ENCODE measurements around the gene ADAMTS2. TPM values are rescaled to one million over a fixed set of nuclear protein-coding genes. Genes with fewer than 3 reads are reported as not detected.

The ADAMTS2 gene
- total and polyA plus RNA-seq, 2 experiments from 2014 or later = 62.0 to 132 TPM

DNA sequence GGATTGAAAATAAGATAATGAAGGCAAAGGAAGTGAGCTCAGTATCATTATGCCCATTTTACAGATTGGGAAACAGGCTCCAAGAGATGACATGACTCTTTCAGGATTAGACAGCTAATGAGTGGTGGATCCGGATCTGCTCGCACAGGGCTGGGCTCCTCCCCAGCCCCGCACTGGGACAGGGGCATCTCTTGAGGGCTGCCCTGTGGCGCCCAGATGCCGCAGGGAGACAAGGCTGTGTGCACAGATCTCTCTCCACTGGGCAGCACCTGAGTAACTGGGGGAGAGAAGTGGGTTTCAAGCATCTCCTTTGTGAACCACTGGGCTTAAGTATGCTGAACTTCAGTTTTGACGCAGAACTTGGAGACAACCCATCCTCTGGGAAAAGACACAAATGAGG lies 43.9 kb downstream of the ADAMTS2 start:
- H3K9ac ChIP-seq = peak overlapping the region; percentile 67; the same call in 1 of the 2 replicates

GRCh38 chr5:179300581-179301180 lies 44.6 kb downstream of the ADAMTS2 start:
- peaks cover 91% of the 10 kb centered on the region for H3K79me2 ChIP-seq (ENCODE audit: insufficient read depth)
- H3K27ac ChIP-seq = peak overlapping the region; percentile 25
- H4K20me1 ChIP-seq (ENCODE audit: insufficient read depth) = no peaks in the 10 kb centered on the region
- peak overlapping the region; percentile 67 for H3K9ac ChIP-seq
- peak overlapping the region; percentile 37; the same call in 1 of the 2 replicates for H2AFZ ChIP-seq
- H3K27me3 ChIP-seq (replicated peaks; ENCODE audit: insufficient read depth) = no peaks in the 10 kb centered on the region
- no peaks in the 10 kb centered on the region for H3K36me3 ChIP-seq (ENCODE audit: low read depth)
- peak; percentile 57 for DNase-seq
- H3K4me3 ChIP-seq = peak overlapping the region; percentile 8; the same call in 1 of the 2 replicates
- 20 to 25% methylated on average over 14 of the region's 14 CpGs for whole genome bisulfite sequencing, 2 experiments (ENCODE audit: low coverage in 1 of 2, low lambda C conversion rate in 2 of 2, missing lambda C conversion rate in 2 of 2)
- peaks cover 37% of the 10 kb centered on the region for H3K4me1 ChIP-seq (ENCODE audit: insufficient read depth)
- no peak for TF ChIP-seq EZH2 (IDR thresholded peaks at IDR 0.05; ENCODE audit: insufficient read depth, poor library complexity, severe bottlenecking)
- in situ Hi-C loops (cut with MboI) = no loop called here
- peak overlapping the region; percentile 32 for H3K4me2 ChIP-seq (ENCODE audit: unreplicated experiment)
- no peaks in the 10 kb centered on the region for H3K9me3 ChIP-seq (ENCODE audit: low read depth)
- peaks cover 37% of the 10 kb centered on the region for H3F3A ChIP-seq (ENCODE audit: insufficient read depth)
- H3K9me2 ChIP-seq (ENCODE audit: insufficient read depth) = no peaks in the 10 kb centered on the region

More for the DNA sequence above, 43.9 kb downstream of the ADAMTS2 start:
- DNase-seq = no peak
- H3K4me3 ChIP-seq = no peak overlapping the region
- no peaks in the 10 kb centered on the region for H4K20me1 ChIP-seq (ENCODE audit: insufficient read depth)
- in situ Hi-C loops (cut with MboI) = no loop called here
- no peaks in the 10 kb centered on the region for H3K27me3 ChIP-seq (replicated peaks; ENCODE audit: insufficient read depth)
- H3K36me3 ChIP-seq (ENCODE audit: low read depth) = no peaks in the 10 kb centered on the region
- no peak overlapping the region for H2AFZ ChIP-seq
- no peak overlapping the region for H3K4me2 ChIP-seq (ENCODE audit: unreplicated experiment)
- TF ChIP-seq EZH2phosphoT487 (IDR thresholded peaks at IDR 0.05; ENCODE audit: insufficient read depth, low read depth) = no peak
- no peak for TF ChIP-seq EZH2 (IDR thresholded peaks at IDR 0.05; ENCODE audit: insufficient read depth, poor library complexity, severe bottlenecking)
- no peaks in the 10 kb centered on the region for H3K9me2 ChIP-seq (ENCODE audit: insufficient read depth)
- H3K4me1 ChIP-seq (ENCODE audit: insufficient read depth) = peaks cover 44% of the 10 kb centered on the region
- H3K27ac ChIP-seq = peak overlapping the region; percentile 25
- H3K79me2 ChIP-seq (ENCODE audit: insufficient read depth) = peaks cover 91% of the 10 kb centered on the region
- peaks cover 44% of the 10 kb centered on the region for H3F3A ChIP-seq (ENCODE audit: insufficient read depth)
- no peaks in the 10 kb centered on the region for H3K9me3 ChIP-seq (ENCODE audit: low read depth)
- 96 to 98% methylated on average over 6 of the region's 6 CpGs for WGBS, 2 experiments (ENCODE audit: low coverage in 1 of 2, low lambda C conversion rate in 2 of 2, missing lambda C conversion rate in 2 of 2)

DNA sequence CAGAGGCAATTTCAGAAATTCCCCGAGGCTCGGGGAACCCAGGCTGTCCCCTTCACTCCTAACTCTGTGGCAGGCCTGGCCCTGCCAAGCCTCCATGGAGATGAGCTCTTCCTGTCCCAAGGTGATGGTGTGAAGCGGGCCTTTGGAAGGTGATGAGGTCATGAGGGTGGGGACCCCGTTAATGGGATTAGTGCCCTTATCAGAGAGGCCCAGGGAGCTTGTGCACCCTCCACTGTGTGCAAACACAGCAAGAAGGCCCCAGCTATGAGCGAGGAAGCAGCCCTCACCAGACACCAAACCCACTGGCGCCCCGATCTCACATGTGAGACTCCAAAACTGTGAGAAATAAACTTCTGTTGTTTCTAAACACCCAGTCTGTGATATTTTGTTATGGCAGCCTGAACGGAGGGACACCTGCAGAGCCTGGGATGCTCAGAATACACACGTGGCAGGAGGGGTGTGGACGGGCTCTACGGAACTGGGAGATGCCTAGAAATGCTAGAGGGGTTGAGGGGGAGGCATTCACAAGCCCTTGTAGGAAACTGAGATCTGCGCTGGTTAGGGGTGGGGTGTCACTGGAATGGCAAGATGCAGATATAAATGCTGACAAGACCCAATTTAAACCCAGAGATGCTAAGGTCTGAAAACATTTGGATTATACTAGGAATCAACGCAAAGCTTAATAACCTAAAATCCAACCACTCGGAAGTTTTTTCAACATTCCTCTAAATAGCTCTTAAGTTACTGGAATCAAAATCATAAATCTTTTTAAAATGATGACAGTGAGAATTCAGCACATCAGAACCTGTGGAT lies 46.9 kb downstream of the ADAMTS2 start:
- Histone ChIP-seq H3K4me1 (ENCODE audit: insufficient read depth) (peaks cover 38% of the 10 kb centered on the region), H3K4me3 (no peak overlapping the region), H3K9me3 (ENCODE audit: low read depth) (no peaks in the 10 kb centered on the region), H3K4me2 (ENCODE audit: unreplicated experiment) (no peak overlapping the region), H3K36me3 (ENCODE audit: low read depth) (no peaks in the 10 kb centered on the region), H3K9me2 (ENCODE audit: insufficient read depth) (no peaks in the 10 kb centered on the region), H2AFZ (no peak overlapping the region), H3K27me3 (replicated peaks; ENCODE audit: insufficient read depth) (no peaks in the 10 kb centered on the region), H3K27ac (no peak overlapping the region), H3K79me2 (ENCODE audit: insufficient read depth) (peaks cover 100% of the 10 kb centered on the region), H4K20me1 (ENCODE audit: insufficient read depth) (no peaks in the 10 kb centered on the region), H3F3A (ENCODE audit: insufficient read depth) (peaks cover 25% of the 10 kb centered on the region), H3K9ac (no peak overlapping the region)
- WGBS, 2 experiments (ENCODE audit: low coverage in 1 of 2, low lambda C conversion rate in 2 of 2, missing lambda C conversion rate in 2 of 2) = 85 to 86% methylated on average over 14 of the region's 14 CpGs
- no peak for DNase-seq
- no peak for TF ChIP-seq EZH2 (IDR thresholded peaks at IDR 0.05; ENCODE audit: insufficient read depth, poor library complexity, severe bottlenecking)
- no peak for TF ChIP-seq EZH2phosphoT487 (IDR thresholded peaks at IDR 0.05; ENCODE audit: insufficient read depth, low read depth)
- in situ Hi-C loops (cut with MboI) = no loop called here

DNA sequence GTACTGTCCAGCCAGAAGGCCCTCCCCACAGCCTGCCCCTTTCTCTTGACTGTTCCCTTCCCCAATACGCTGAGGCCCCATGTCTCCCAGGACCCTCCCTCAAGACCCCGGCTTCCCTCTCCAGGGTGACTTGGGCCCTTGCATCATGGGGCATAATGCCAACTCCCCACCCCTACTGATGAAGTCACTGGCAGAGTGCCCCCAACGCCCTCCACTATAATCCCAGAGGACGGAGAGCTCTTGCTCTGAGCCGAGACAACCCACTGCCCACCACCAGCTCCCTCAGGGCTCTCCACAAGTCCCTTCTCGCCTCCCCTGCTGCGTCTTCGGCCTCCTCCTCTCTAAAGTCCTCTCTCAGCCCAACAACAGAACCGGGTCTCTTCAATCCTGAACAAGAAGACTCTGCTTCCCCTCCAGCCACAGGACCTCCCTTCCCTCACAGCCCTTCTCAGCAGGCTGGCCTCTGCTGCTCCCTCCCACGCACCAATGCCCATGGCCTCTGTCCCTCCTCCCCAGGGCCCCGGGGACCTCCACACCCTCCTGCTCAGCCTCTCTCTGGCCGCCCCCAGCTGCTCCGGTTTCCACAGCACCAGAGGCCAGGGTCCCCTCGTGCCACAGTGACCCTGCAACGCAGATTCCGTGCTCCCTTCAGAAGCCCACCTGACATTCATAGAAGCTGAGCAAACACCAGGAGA lies 47.6 kb downstream of the ADAMTS2 start:
- Histone ChIP-seq H3K4me2 (ENCODE audit: unreplicated experiment) (no peak overlapping the region), H3K9ac (no peak overlapping the region), H3K79me2 (ENCODE audit: insufficient read depth) (peaks cover 100% of the 10 kb centered on the region), H3F3A (ENCODE audit: insufficient read depth) (peaks cover 20% of the 10 kb centered on the region; the same call in 1 of the 2 replicates), H3K4me1 (ENCODE audit: insufficient read depth) (peaks cover 40% of the 10 kb centered on the region), H3K27me3 (replicated peaks; ENCODE audit: insufficient read depth) (no peaks in the 10 kb centered on the region), H4K20me1 (ENCODE audit: insufficient read depth) (no peaks in the 10 kb centered on the region), H3K4me3 (no peak overlapping the region), H3K36me3 (ENCODE audit: low read depth) (no peaks in the 10 kb centered on the region), H3K9me3 (ENCODE audit: low read depth) (no peaks in the 10 kb centered on the region), H2AFZ (no peak overlapping the region), H3K27ac (no peak overlapping the region), H3K9me2 (ENCODE audit: insufficient read depth) (no peaks in the 10 kb centered on the region)
- TF ChIP-seq EZH2 (IDR thresholded peaks at IDR 0.05; ENCODE audit: insufficient read depth, poor library complexity, severe bottlenecking) = no peak
- no peak for TF ChIP-seq EZH2phosphoT487 (IDR thresholded peaks at IDR 0.05; ENCODE audit: insufficient read depth, low read depth)
- no peak for DNase-seq
- WGBS, 2 experiments (ENCODE audit: low coverage in 1 of 2, low lambda C conversion rate in 2 of 2, missing lambda C conversion rate in 2 of 2) = 72 to 78% methylated on average over 16 of the region's 16 CpGs
- in situ Hi-C loops (cut with MboI) = no loop called here
